Gastrocnemius medialis (tissue), 4 donors: Measurements from ENCODE around the gene GRK4. TPM values are rescaled to one million over a fixed set of nuclear protein-coding genes. Genes with fewer than 3 reads are reported as not detected.

Experiments
- ATAC-seq, 2 donors: fragments of 150-250 bp; one replicate each; pipeline ENCODE4 v1.9.1; 2016
- DNase-seq, 2 donors: peaks; one replicate each; pipeline ENCODE4 v3.0.0-alpha.2; 2019
- H3K27ac ChIP-seq, 4 donors: fragments of 200-600 bp; sonication (generic); 1 replicate in 1 of 4; 2 replicates in 3 of 4; pipeline ENCODE4 v1.5.1; 2016 to 2018; ENCODE audit warnings: mild to moderate bottlenecking in 2 of 4, moderate library complexity in 1 of 4
- H3K27me3 ChIP-seq, 3 donors: fragments of 200-600 bp; sonication (generic) in 2 of 3; 1 replicate in 1 of 3; 2 replicates in 2 of 3; pipeline versions ENCODE4 v1.5.1 to v1.6.0; 2016 to 2019; ENCODE audit warnings: mild to moderate bottlenecking in 1 of 3, moderate library complexity in 1 of 3
- H3K36me3 ChIP-seq, 2 donors: fragments of 200-600 bp; sonication (generic) in 1 of 2; one replicate each; pipeline ENCODE4 v1.5.1; 2017 to 2018
- H3K4me1 ChIP-seq, 2 donors: fragments of 200-600 bp; sonication (generic) in 1 of 2; one replicate each; pipeline ENCODE4 v1.5.1; 2016 to 2017; ENCODE audit warnings: mild to moderate bottlenecking in 2 of 2
- H3K4me3 ChIP-seq, 4 donors: fragments of 200-600 bp; sonication (generic) in 3 of 4; 1 replicate in 1 of 4; 2 replicates in 3 of 4; pipeline ENCODE4 v1.5.1; 2016 to 2019; ENCODE audit warnings: mild to moderate bottlenecking in 2 of 4
- H3K9me3 ChIP-seq, 3 donors: fragments of 200-600 bp; sonication (generic) in 2 of 3; 1 replicate in 1 of 3; 2 replicates in 2 of 3; pipeline ENCODE4 v1.5.1; 2016 to 2019
- CTCF ChIP-seq, 5 experiments: fragments of 450-650 bp in 3 of 5; fragments of 200-600 bp in 2 of 5; sonication (generic) in 2 of 5; IDR thresholded peaks in 4 of 5; conservative IDR thresholded peaks in 1 of 5; 1 replicate in 4 of 5; 2 replicates in 1 of 5; pipeline ENCODE4 v1.5.1; 2016 to 2019; ENCODE audit warnings: antibody characterized with exemption in 5 of 5, mild to moderate bottlenecking in 3 of 5, moderate library complexity in 3 of 5
- POLR2A ChIP-seq, 2 donors: fragments of 450-650 bp; IDR thresholded peaks; one replicate each; pipeline ENCODE4 v1.6.1; 2017; ENCODE audit warnings: antibody characterized with exemption in 2 of 2, mild to moderate bottlenecking in 2 of 2, moderate library complexity in 2 of 2
- in situ Hi-C, 4 donors: fragments of 200-750 bp; cut with MboI; loops; one replicate each; pipeline versions ENCODE4 v1.15.0 to v1.8.0; 2017; ENCODE audit warnings: low sequenced_read_pairs in 4 of 4
- intact Hi-C: fragments of 100-400 bp; cut with DNase I; formaldehyde crosslinking; loops from one replicate; pipeline ENCODE4 v1.15.1; 2023; ENCODE audit warnings: low total_unique reads
- total RNA-seq, 4 donors: library from RNA; depleted of rRNA; stranded (reverse); fragments of >200 nt; gene quantifications; one replicate each; pipeline versions ENCODE4 v1.1.0 to v1.2.3, GENCODE V29; 2016

The GRK4 gene
- total RNA-seq, 4 donors from 2014 or later: 2.8 to 5.8 (median 3.7) TPM

- H3K27ac ChIP-seq: peak overlapping the region; percentile 86 to 98 (median 94)
- ATAC-seq: peak in 1 of 2 donors; percentile 13
These were observed 31.7 kb upstream of the GRK4 start for GRCh38 chr4:2931512-2932301.

GRCh38 chr4:2932321-2932950, 30.9 kb upstream of the GRK4 start:
- ATAC-seq (no peak), DNase-seq (peak in 1 of 2 donors; percentile 23)
- intact Hi-C loops: no loop called here
- TF ChIP-seq CTCF (IDR thresholded peaks at IDR 0.05 in 4 of 5, conservative IDR thresholded peaks at IDR 0.05 in 1 of 5): no peak
- TF ChIP-seq POLR2A (IDR thresholded peaks at IDR 0.05): no peak
- Histone ChIP-seq H3K4me1 (peaks cover 28 to 30% of the 10 kb centered on the region in 2 donors), H3K4me3 (no peak overlapping the region), H3K36me3 (peaks cover 0 to 27% of the 10 kb centered on the region in 2 donors), H3K27me3 (no peaks in the 10 kb centered on the region), H3K27ac (peak overlapping the region; percentile 86 to 98 (median 94)), H3K9me3 (no peaks in the 10 kb centered on the region)
- in situ Hi-C loops: loop anchor here in 1 of 4 donors (25.0 kb wide), 1 partner anchor 170 kb away; the partner anchor contains the start of gene TNIP2

More at GRCh38 chr4:2931512-2932301, 31.7 kb upstream of the GRK4 start:
- in situ Hi-C loops (loop anchor here in 1 of 4 donors (25.0 kb wide), 1 partner anchor 169 kb away; the partner anchor contains the start of gene TNIP2), intact Hi-C loops (no loop called here)
- peak; percentile 40 to 49 for DNase-seq
- peak in 1 of 5 experiments; percentile 11 for TF ChIP-seq CTCF (IDR thresholded peaks at IDR 0.05 in 4 of 5, conservative IDR thresholded peaks at IDR 0.05 in 1 of 5)
- TF ChIP-seq POLR2A (IDR thresholded peaks at IDR 0.05): no peak
- no peaks in the 10 kb centered on the region for H3K27me3 ChIP-seq
- no peaks in the 10 kb centered on the region for H3K9me3 ChIP-seq
- H3K4me3 ChIP-seq: no peak overlapping the region
- H3K4me1 ChIP-seq: peaks cover 20 to 23% of the 10 kb centered on the region in 2 donors
- peaks cover 0 to 34% of the 10 kb centered on the region in 2 donors for H3K36me3 ChIP-seq

GRCh38 chr4:2932951-2933565, 30.3 kb upstream of the GRK4 start:
- intact Hi-C loops (no loop called here), in situ Hi-C loops (loop anchor here in 1 of 4 donors (25.0 kb wide), 1 partner anchor 171 kb away; the partner anchor contains the start of gene TNIP2)
- Histone ChIP-seq H3K36me3 (peaks cover 0 to 20% of the 10 kb centered on the region in 2 donors), H3K9me3 (no peaks in the 10 kb centered on the region), H3K27me3 (no peaks in the 10 kb centered on the region), H3K4me1 (peaks cover 29 to 30% of the 10 kb centered on the region in 2 donors), H3K4me3 (peak overlapping the region in 2 of 4 donors; percentile 75 to 98), H3K27ac (peak overlapping the region; percentile 86 to 98 (median 94))
- ATAC-seq: no peak
- TF ChIP-seq CTCF (IDR thresholded peaks at IDR 0.05 in 4 of 5, conservative IDR thresholded peaks at IDR 0.05 in 1 of 5) (no peak), POLR2A (IDR thresholded peaks at IDR 0.05) (no peak)
- peak in 1 of 2 donors; percentile 36 for DNase-seq

- in situ Hi-C loops (loop anchor here in 1 of 4 donors (25.0 kb wide), 1 partner anchor 171 kb away; the partner anchor contains the start of gene TNIP2), intact Hi-C loops (loop anchor here (1.0 to 2.0 kb wide), 4 partner anchors 30 to 177 kb away; partner anchors contain the start of genes ADD1, GRK4, NOP14 and TNIP2)
- Histone ChIP-seq H3K4me3 (peak overlapping the region; percentile 71 to 98 (median 83)), H3K27ac (peak overlapping the region; percentile 86 to 98 (median 94)), H3K36me3 (peaks cover 0 to 20% of the 10 kb centered on the region in 2 donors), H3K4me1 (peaks cover 29 to 30% of the 10 kb centered on the region in 2 donors), H3K27me3 (no peaks in the 10 kb centered on the region), H3K9me3 (no peaks in the 10 kb centered on the region)
- TF ChIP-seq POLR2A (IDR thresholded peaks at IDR 0.05): no peak
- no peak for TF ChIP-seq CTCF (IDR thresholded peaks at IDR 0.05 in 4 of 5, conservative IDR thresholded peaks at IDR 0.05 in 1 of 5)
- ATAC-seq (no peak), DNase-seq (peak in 1 of 2 donors; percentile 34)
These were observed 29.8 kb upstream of the GRK4 start for GRCh38 chr4:2933566-2934076.
